SK-N-SH treated with all-trans-retinoic acid at 6 μM for 48 hours (cell line): ENCODE measurements around the gene FBXW11.

Experiments used
- ATAC-seq: fragments of 200-7000 bp; cut with Tn5 transposase; 3 replicates; pipeline ENCODE4 v1.9.1; 2020; ENCODE audit warnings: mild to moderate bottlenecking, moderate library complexity
- ARNTL ChIP-seq: fragments of 450-650 bp; formaldehyde crosslinking; IDR thresholded peaks from 2 replicates; pipeline ENCODE4 v1.5.0; 2020; ENCODE audit warnings: low read depth, mild to moderate bottlenecking, moderate library complexity, borderline replicate concordance
- BACH2 ChIP-seq: fragments of 250-450 bp; sonication (Bioruptor Pico); IDR thresholded peaks from 2 replicates; pipeline ENCODE4 v1.9.0; 2021; ENCODE audit warnings: mild to moderate bottlenecking, borderline replicate concordance
- CREB5 ChIP-seq: fragments of 250-450 bp; sonication (Bioruptor Pico); IDR thresholded peaks from 2 replicates; pipeline ENCODE4 v1.5.1; 2020; ENCODE audit warnings: low read depth, mild to moderate bottlenecking, moderate library complexity
- CSDC2 ChIP-seq: fragments of 250-450 bp; sonication (Bioruptor Pico); IDR thresholded peaks from 2 replicates; pipeline ENCODE4 v1.5.0; 2020; ENCODE audit warnings: mild to moderate bottlenecking, moderate library complexity
- ESRRG ChIP-seq: fragments of 250-450 bp; sonication (Bioruptor Pico); IDR thresholded peaks from 2 replicates; pipeline ENCODE4 v1.6.1; 2021; ENCODE audit warnings: mild to moderate bottlenecking
- GLIS3 ChIP-seq: fragments of 250-450 bp; sonication (Bioruptor Pico); IDR thresholded peaks from 2 replicates; pipeline ENCODE4 v1.5.0; 2020; ENCODE audit warnings: mild to moderate bottlenecking, moderate library complexity
- ISL1 ChIP-seq: fragments of 250-450 bp; sonication (Bioruptor Pico); IDR thresholded peaks from 2 replicates; pipeline ENCODE4 v2.1.2; 2022; ENCODE audit warnings: mild to moderate bottlenecking, moderate library complexity
- OSR1 ChIP-seq: fragments of 250-450 bp; sonication (Bioruptor Pico); IDR thresholded peaks from 2 replicates; pipeline ENCODE4 v1.8.0; 2022; ENCODE audit warnings: moderate library complexity, mild to moderate bottlenecking, inconsistent platforms
- PATZ1 ChIP-seq: fragments of 250-450 bp; sonication (Bioruptor Pico); IDR thresholded peaks from 2 replicates; pipeline ENCODE4 v1.8.0; 2020; ENCODE audit warnings: mild to moderate bottlenecking, moderate library complexity, borderline replicate concordance
- POU6F1 ChIP-seq: fragments of 250-450 bp; sonication (Bioruptor Pico); IDR thresholded peaks from 2 replicates; pipeline ENCODE4 v1.8.0; 2021; ENCODE audit warnings: low read depth, mild to moderate bottlenecking, moderate library complexity, borderline replicate concordance
- PPARA ChIP-seq: fragments of 250-450 bp; sonication (Bioruptor Pico); IDR thresholded peaks from 2 replicates; pipeline ENCODE4 v1.5.0; 2020; ENCODE audit warnings: mild to moderate bottlenecking, borderline replicate concordance
- RARB ChIP-seq: fragments of 250-450 bp; sonication (Bioruptor Pico); IDR thresholded peaks from 2 replicates; pipeline ENCODE4 v1.8.0; 2021; ENCODE audit warnings: mild to moderate bottlenecking, moderate library complexity
- SNAI2 ChIP-seq: fragments of 250-450 bp; sonication (Bioruptor Pico); IDR thresholded peaks from 2 replicates; pipeline ENCODE4 v1.5.0; 2020; ENCODE audit warnings: mild to moderate bottlenecking, moderate library complexity
- TCF4 ChIP-seq: fragments of 250-450 bp; sonication (Bioruptor Pico); IDR thresholded peaks from 2 replicates; pipeline ENCODE4 v1.8.0; 2021; ENCODE audit warnings: mild to moderate bottlenecking, moderate library complexity, borderline replicate concordance
- TOX ChIP-seq: fragments of 250-450 bp; sonication (Bioruptor Pico); IDR thresholded peaks from 2 replicates; pipeline ENCODE4 v1.8.0; 2021; ENCODE audit warnings: mild to moderate bottlenecking, moderate library complexity, borderline replicate concordance
- TSHZ2 ChIP-seq: fragments of 250-450 bp; sonication (Bioruptor Pico); IDR thresholded peaks from 2 replicates; pipeline ENCODE4 v1.5.0; 2020; ENCODE audit warnings: mild to moderate bottlenecking, moderate library complexity
- ZC3H10 ChIP-seq: fragments of 250-450 bp; sonication (Bioruptor Pico); IDR thresholded peaks from 2 replicates; pipeline ENCODE4 v1.5.1; 2021; ENCODE audit warnings: mild to moderate bottlenecking, moderate library complexity
- ZFP30 ChIP-seq: fragments of 450-650 bp; formaldehyde crosslinking; IDR thresholded peaks from 2 replicates; pipeline ENCODE4 v1.5.0; 2022; ENCODE audit warnings: mild to moderate bottlenecking, moderate library complexity
- ZNF8 ChIP-seq: fragments of 450-650 bp; formaldehyde crosslinking; IDR thresholded peaks from 2 replicates; pipeline ENCODE4 v1.5.0; 2020; ENCODE audit warnings: mild to moderate bottlenecking, moderate library complexity

Gene FBXW11

GRCh38 chr5:171901764-171902163, 104.7 kb downstream of the FBXW11 start:
- no peak for TF ChIP-seq PPARA (CRISPR knock-in tag)
- TF ChIP-seq SNAI2 (CRISPR knock-in tag) = no peak
- TF ChIP-seq ZNF8 (CRISPR knock-in tag) = no peak
- no peak for TF ChIP-seq PATZ1 (CRISPR knock-in tag)
- TF ChIP-seq OSR1 = no peak
- TF ChIP-seq TSHZ2 = no peak
- no peak for ATAC-seq

GRCh38 chr5:171899792-171900191, 106.6 kb downstream of the FBXW11 start:
- TF ChIP-seq PPARA (CRISPR knock-in tag) = no peak
- TF ChIP-seq SNAI2 (CRISPR knock-in tag) = no peak
- no peak for TF ChIP-seq TOX (CRISPR knock-in tag)
- no peak for TF ChIP-seq GLIS3 (CRISPR knock-in tag)
- TF ChIP-seq ZNF8 (CRISPR knock-in tag) = no peak
- no peak for TF ChIP-seq OSR1
- TF ChIP-seq ESRRG (CRISPR knock-in tag) = no peak
- TF ChIP-seq ZFP30 (CRISPR knock-in tag) = no peak
- no peak for TF ChIP-seq TCF4 (CRISPR knock-in tag)
- no peak for TF ChIP-seq ARNTL
- no peak for TF ChIP-seq RARB
- TF ChIP-seq TSHZ2 = no peak
- TF ChIP-seq ISL1 (CRISPR knock-in tag) = no peak
- no peak for TF ChIP-seq POU6F1
- ATAC-seq = no peak

GRCh38 chr5:171898879-171899278, 107.6 kb downstream of the FBXW11 start:
- ATAC-seq = no peak
- TF ChIP-seq CSDC2 (CRISPR knock-in tag) (no peak), TOX (CRISPR knock-in tag) (no peak), ZNF8 (CRISPR knock-in tag) (no peak), TCF4 (CRISPR knock-in tag) (peak; percentile 98)

GRCh38 chr5:171898386-171898785, 108.1 kb downstream of the FBXW11 start:
- TF ChIP-seq ZC3H10 (CRISPR knock-in tag) = no peak
- no peak for TF ChIP-seq BACH2
- TF ChIP-seq SNAI2 (CRISPR knock-in tag) = no peak
- TF ChIP-seq CSDC2 (CRISPR knock-in tag) = no peak
- TF ChIP-seq OSR1 = no peak
- no peak for TF ChIP-seq CREB5
- TF ChIP-seq PPARA (CRISPR knock-in tag) = no peak
- no peak for ATAC-seq
